Transverse colon (tissue), 4 donors: Measurements from ENCODE around the gene TBX22. TPM values are rescaled to one million over a fixed set of nuclear protein-coding genes. Genes with fewer than 3 reads are reported as not detected.
"Not testable (repeated sequence)": the region's sequence is repeated elsewhere in the genome, so short reads cannot be mapped to it uniquely, and the experiment has no call there.

Source experiments
- DNase-seq: peaks from one replicate; pipeline ENCODE4 v3.0.0-alpha.2; 2019
- H3K27ac ChIP-seq, 4 donors: fragments of 200-600 bp; sonication (generic); 2 replicates each; pipeline ENCODE4 v1.5.1; 2016 to 2018; ENCODE audit warnings: inconsistent platforms in 4 of 4
- H3K27me3 ChIP-seq: fragments of 200-600 bp; sonication (generic); 2 replicates; pipeline ENCODE4 v1.5.1; 2017; ENCODE audit warnings: inconsistent platforms
- H3K36me3 ChIP-seq, 4 donors: fragments of 200-600 bp; sonication (generic); 2 replicates each; pipeline ENCODE4 v1.5.1; 2017 to 2019; ENCODE audit warnings: inconsistent platforms in 4 of 4
- H3K4me1 ChIP-seq, 4 donors: fragments of 200-600 bp; sonication (generic); 2 replicates each; pipeline ENCODE4 v1.5.1; 2017 to 2020; ENCODE audit warnings: inconsistent platforms in 4 of 4
- H3K4me3 ChIP-seq, 4 donors: fragments of 200-600 bp; sonication (generic); 1 replicate in 1 of 4; 2 replicates in 3 of 4; pipeline versions ENCODE4 v1.5.1 to v1.6.1; 2017 to 2019; ENCODE audit warnings: inconsistent platforms in 4 of 4
- H3K9me3 ChIP-seq, 2 donors: fragments of 200-600 bp; sonication (generic); 2 replicates each; pipeline ENCODE4 v1.5.1; 2017 to 2019; ENCODE audit warnings: inconsistent platforms in 2 of 2
- EP300 ChIP-seq: sonication (generic); formaldehyde crosslinking; IDR thresholded peaks from one replicate; pipeline ENCODE4 v1.6.1; 2017; ENCODE audit warnings: antibody characterized with exemption, low read depth
- POLR2A ChIP-seq: fragments of 450-650 bp; IDR thresholded peaks from one replicate; pipeline ENCODE4 v1.6.1; 2016; ENCODE audit warnings: antibody characterized with exemption, mild to moderate bottlenecking, moderate library complexity
- POLR2AphosphoS5 ChIP-seq, 3 donors: sonication (generic); formaldehyde crosslinking; IDR thresholded peaks; one replicate each; pipeline ENCODE4 v1.6.1; 2016; ENCODE audit warnings: antibody characterized with exemption in 3 of 3
- WGBS, 2 donors: methylation state at CpG; one replicate each; pipeline ENCODE4 v1.1.5; 2018; ENCODE audit warnings: low coverage in 1 of 2; 5-methylcytosine and 5-hydroxymethylcytosine counted together
- in situ Hi-C, 4 donors: fragments of 200-750 bp; cut with MboI; loops; one replicate each; pipeline versions ENCODE4 v1.15.0 to v1.15.1; 2017; ENCODE audit warnings: low sequenced_read_pairs in 3 of 4, low pct_ligation_motif_present in 1 of 4, low pct_unique_long_range_greater_than_20kb in 1 of 4
- intact Hi-C: fragments of 100-400 bp; cut with DNase I; formaldehyde crosslinking; loops from one replicate; pipeline ENCODE4 v1.15.1; 2023; ENCODE audit warnings: low total_unique reads
- total RNA-seq, 4 donors: library from RNA; depleted of rRNA; stranded (reverse); fragments of >200 nt; gene quantifications; one replicate each; pipeline ENCODE4 v1.1.0, GENCODE V29; 2016
- TF ChIP-seq, protein P1 (sequence below), 5 experiments: fragments of 200-600 bp in 3 of 5; fragments of 450-650 bp in 2 of 5; sonication (generic) in 3 of 5; IDR thresholded peaks; 1 replicate in 2 of 5; 2 replicates in 3 of 5; pipeline ENCODE4 v1.5.1; 2016 to 2017; ENCODE audit warnings: antibody characterized with exemption in 5 of 5, inconsistent platforms in 3 of 5, mild to moderate bottlenecking in 2 of 5, moderate library complexity in 1 of 5

TBX22 gene
- total RNA-seq, 4 donors from 2014 or later = not detected

DNA sequence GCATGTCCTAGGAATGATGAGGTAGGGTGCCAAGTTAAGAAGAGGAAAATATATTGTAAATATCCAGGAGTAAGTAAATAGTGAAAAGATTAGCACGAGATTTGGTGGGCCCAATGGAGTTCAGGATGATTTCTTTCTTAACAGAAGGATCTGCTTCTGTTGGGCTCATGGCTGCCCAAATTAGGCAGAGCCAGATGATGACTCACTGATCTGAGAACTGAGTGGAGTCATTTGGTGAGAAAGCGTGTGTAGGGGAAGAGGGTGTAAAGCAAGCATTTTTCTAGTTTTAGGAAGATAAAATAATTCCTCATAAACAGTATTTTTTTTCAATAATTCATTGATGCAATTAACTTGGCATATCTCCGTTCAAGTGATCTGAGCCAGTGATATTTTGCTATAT is 1.6 kb downstream of the TBX22 start:
- DNase-seq = no peak
- Histone ChIP-seq H3K36me3 (no peaks in the 10 kb centered on the region), H3K4me1 (no peaks in the 10 kb centered on the region), H3K27me3 (no peaks in the 10 kb centered on the region), H3K27ac (no peak overlapping the region), H3K9me3 (no peaks in the 10 kb centered on the region), H3K4me3 (no peak overlapping the region)
- intact Hi-C loops (no loop called here), in situ Hi-C loops (no loop called here)
- TF ChIP-seq EP300 (no peak), POLR2AphosphoS5 (IDR thresholded peaks at IDR 0.05) (no peak), POLR2A (no peak)
- TF ChIP-seq, protein P1, sequence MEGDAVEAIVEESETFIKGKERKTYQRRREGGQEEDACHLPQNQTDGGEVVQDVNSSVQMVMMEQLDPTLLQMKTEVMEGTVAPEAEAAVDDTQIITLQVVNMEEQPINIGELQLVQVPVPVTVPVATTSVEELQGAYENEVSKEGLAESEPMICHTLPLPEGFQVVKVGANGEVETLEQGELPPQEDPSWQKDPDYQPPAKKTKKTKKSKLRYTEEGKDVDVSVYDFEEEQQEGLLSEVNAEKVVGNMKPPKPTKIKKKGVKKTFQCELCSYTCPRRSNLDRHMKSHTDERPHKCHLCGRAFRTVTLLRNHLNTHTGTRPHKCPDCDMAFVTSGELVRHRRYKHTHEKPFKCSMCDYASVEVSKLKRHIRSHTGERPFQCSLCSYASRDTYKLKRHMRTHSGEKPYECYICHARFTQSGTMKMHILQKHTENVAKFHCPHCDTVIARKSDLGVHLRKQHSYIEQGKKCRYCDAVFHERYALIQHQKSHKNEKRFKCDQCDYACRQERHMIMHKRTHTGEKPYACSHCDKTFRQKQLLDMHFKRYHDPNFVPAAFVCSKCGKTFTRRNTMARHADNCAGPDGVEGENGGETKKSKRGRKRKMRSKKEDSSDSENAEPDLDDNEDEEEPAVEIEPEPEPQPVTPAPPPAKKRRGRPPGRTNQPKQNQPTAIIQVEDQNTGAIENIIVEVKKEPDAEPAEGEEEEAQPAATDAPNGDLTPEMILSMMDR (IDR thresholded peaks at IDR 0.05) = no peak
- 54% methylated on average over 3 of the region's 3 CpGs; no CpG with 5 or more reads in 1 of the 2 donors for WGBS, 2 donors

DNA sequence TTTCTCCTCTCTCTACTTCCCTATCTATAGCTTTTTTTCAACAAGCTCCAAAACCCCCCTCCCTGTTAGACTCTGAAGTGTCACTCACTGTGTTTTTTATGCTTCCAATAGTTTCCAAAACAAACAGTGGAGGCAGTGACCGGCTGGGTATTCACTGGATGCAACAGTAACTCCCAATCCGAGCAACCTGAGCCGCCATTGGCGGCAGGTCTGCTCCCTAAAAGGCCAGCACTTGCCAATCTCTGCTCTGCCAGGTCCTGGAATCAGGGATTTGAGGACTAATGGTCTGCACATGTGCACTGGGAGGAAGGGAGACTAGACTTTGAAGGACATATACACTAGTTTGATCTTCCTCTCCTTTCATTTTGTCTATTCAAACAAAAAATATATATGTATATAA is 7.1 kb downstream of the TBX22 start:
- H3K27me3 ChIP-seq = no peaks in the 10 kb centered on the region
- in situ Hi-C loops = no loop called here

DNA sequence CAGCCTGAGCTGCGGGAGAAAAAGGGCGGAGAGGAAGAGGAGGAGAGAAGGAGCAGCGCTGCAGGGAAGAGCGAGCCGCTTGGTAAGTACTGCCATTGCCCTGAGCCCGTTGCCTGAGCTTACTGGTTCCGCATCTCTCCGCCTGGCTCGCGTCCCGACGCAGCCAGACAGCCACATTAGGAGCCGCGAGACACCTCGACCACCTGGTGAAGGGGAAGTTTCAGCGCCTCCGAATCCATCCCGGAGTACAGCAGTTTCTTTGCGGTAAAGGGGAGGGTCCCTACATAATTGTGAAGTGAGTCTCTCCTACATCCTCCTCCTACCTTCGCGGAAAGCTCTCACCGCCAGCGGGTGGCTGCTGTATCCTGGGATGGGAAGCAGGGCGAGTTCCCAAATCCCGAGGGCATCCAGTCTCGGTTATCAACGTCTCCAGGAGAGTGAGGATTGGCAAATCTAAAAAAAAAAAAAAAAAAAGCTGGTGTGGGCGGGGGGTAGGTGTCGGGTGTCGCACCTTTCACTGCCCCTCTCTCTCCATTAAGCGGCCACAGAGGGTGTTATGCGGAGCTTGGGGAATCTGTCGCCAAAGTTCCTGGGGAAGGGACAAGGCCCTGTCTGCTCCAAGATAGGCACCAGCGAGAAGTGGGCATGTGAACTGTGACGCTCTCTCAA is 7.9 kb downstream of the TBX22 start:
- 42% methylated on average over 35 of the region's 35 CpGs; no CpG with 5 or more reads in 1 of the 2 donors for WGBS, 2 donors
- H3K9me3 ChIP-seq = no peaks in the 10 kb centered on the region
- intact Hi-C loops = no loop called here
- in situ Hi-C loops = no loop called here
- no peaks in the 10 kb centered on the region for H3K27me3 ChIP-seq
- no peak overlapping the region for H3K4me3 ChIP-seq
- H3K36me3 ChIP-seq = no peaks in the 10 kb centered on the region
- no peak overlapping the region for H3K27ac ChIP-seq
- no peaks in the 10 kb centered on the region for H3K4me1 ChIP-seq
- no peak for DNase-seq
- TF ChIP-seq POLR2AphosphoS5 (IDR thresholded peaks at IDR 0.05) (no peak), EP300 (no peak), POLR2A (no peak)
- TF ChIP-seq, protein P1 (IDR thresholded peaks at IDR 0.05) = no peak

More for the DNA sequence above, 7.1 kb downstream of the TBX22 start:
- DNase-seq = no peak
- no peak for TF ChIP-seq POLR2A
- TF ChIP-seq EP300 = no peak
- TF ChIP-seq, protein P1 (IDR thresholded peaks at IDR 0.05) = no peak
- TF ChIP-seq POLR2AphosphoS5 (IDR thresholded peaks at IDR 0.05) = no peak
- Histone ChIP-seq H3K4me1 (no peaks in the 10 kb centered on the region), H3K4me3 (no peak overlapping the region), H3K9me3 (no peaks in the 10 kb centered on the region), H3K36me3 (no peaks in the 10 kb centered on the region), H3K27ac (no peak overlapping the region)
- WGBS, 2 donors = 36% methylated on average over 4 of the region's 4 CpGs; no CpG with 5 or more reads in 1 of the 2 donors
- intact Hi-C loops = no loop called here

DNA sequence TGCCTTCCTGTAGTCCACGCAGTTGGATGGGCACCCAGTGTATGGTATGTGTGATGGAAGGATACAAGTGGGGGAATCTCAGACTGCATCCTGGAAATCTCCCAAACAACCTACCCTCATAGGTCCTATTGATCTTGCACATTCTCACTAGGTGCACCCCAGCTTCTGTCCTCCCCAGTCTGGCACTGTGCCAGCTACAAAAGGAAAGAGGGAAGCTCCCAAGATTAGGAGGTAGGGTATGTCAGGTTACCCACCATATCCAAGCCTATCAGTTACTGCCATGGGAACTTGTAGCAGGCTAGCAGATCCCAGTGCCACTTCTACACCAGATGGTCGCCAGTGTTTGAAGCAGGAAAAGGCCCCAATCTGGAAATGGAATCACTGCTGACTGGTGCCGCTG is 11.6 kb downstream of the TBX22 start:
- no peak overlapping the region for H3K27ac ChIP-seq
- H3K27me3 ChIP-seq = no peaks in the 10 kb centered on the region
- no peak overlapping the region for H3K4me3 ChIP-seq
- intact Hi-C loops (no loop called here), in situ Hi-C loops (loop anchor here in 1 of 4 donors (25.0 kb wide), 1 partner anchor 111 kb away; no protein-coding TSS in a partner anchor)
- H3K9me3 ChIP-seq = no peaks in the 10 kb centered on the region
- DNase-seq = no peak
- WGBS, 2 donors = 71% methylated on average over 3 of the region's 3 CpGs; no CpG with 5 or more reads in 1 of the 2 donors
- no peaks in the 10 kb centered on the region for H3K36me3 ChIP-seq
- no peaks in the 10 kb centered on the region for H3K4me1 ChIP-seq
- TF ChIP-seq POLR2A (no peak), EP300 (no peak), POLR2AphosphoS5 (IDR thresholded peaks at IDR 0.05) (no peak)
- TF ChIP-seq, protein P1 (IDR thresholded peaks at IDR 0.05) = no peak

DNA sequence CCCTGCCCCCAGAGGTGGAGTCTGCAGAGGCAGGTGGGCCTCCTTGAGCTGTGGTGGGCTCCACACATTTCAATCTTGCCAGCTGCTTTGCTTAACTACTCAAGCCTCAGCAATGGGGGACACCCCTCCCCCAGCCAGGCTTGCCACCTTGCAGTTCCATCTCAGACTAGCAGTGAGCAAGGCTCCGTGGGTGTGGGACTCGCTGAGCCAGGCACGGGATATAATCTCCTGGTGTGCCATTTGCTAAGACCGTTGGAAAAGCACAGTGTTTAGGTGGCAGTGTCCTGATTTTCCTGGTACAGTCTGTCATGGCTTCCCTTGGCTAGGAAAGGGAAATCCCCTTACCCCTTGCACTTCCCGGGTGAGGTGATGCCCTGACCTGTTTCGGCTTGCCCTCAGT is 51.6 kb downstream of the TBX22 start:
- H3K4me3 ChIP-seq, H3K4me1 ChIP-seq, H3K9me3 ChIP-seq, H3K27me3 ChIP-seq, intact Hi-C loops, DNase-seq, in situ Hi-C loops, H3K27ac ChIP-seq, H3K36me3 ChIP-seq: not testable (repeated sequence)
- WGBS, 2 donors = 80% methylated on average over 6 of the region's 6 CpGs; no CpG with 5 or more reads in 1 of the 2 donors

DNA sequence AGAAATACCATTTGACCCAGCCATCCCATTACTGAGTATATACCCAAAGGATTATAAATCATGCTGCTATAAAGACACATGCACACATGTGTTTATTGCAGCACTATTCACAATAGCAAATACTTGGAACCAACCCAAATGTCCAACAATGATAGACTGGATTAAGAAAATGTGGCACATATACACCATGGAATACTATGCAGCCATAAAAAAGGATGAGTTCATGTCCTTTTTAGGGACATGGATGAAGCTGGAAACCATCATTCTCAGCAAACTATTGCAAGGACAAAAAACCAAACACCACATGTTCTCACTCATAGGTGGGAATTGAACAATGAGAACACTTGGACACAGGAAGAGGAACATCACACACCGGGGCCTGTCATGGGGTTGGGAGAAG is 61.1 kb downstream of the TBX22 start:
- H3K4me1 ChIP-seq, intact Hi-C loops, H3K27ac ChIP-seq, in situ Hi-C loops, H3K36me3 ChIP-seq, H3K27me3 ChIP-seq, H3K9me3 ChIP-seq, H3K4me3 ChIP-seq, DNase-seq: not testable (repeated sequence)
- 74% methylated on average over 1 of the region's 1 CpG; no CpG with 5 or more reads in 1 of the 2 donors for WGBS, 2 donors
